Smooth muscle cell of the brain vasculature (primary cell): ENCODE measurements around the gene CCDC63.
"Not testable (repeated sequence)": the region's sequence is repeated elsewhere in the genome, so short reads cannot be mapped to it uniquely, and the experiment has no call there.

ENCODE experiments used
- DNase-seq: peaks from one replicate; pipeline ENCODE4 v3.0.0-alpha.2; 2012; ENCODE audit warnings: low read depth, low spot score

CCDC63 gene

DNA sequence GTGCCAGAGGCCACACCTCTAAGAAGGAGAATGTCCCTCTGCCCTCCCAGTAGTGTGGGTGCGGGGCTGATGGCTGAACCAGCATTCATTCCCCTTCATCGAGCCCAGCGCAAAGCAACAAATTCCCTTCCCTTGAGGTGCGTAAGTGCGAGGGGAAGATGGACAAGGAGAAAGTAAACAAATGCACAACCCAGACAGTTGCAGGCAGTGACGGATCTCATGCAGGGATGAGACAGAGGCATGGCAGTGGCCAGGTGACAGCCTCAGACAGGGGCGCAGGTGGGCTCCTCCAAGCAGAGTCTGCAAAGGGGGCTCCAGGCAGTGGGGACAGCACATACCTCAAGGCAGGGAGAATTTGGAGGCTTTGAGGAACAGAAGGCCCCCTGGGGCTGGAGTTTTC, 75.9 kb downstream of the CCDC63 start:
- DNase-seq: no peak

DNA sequence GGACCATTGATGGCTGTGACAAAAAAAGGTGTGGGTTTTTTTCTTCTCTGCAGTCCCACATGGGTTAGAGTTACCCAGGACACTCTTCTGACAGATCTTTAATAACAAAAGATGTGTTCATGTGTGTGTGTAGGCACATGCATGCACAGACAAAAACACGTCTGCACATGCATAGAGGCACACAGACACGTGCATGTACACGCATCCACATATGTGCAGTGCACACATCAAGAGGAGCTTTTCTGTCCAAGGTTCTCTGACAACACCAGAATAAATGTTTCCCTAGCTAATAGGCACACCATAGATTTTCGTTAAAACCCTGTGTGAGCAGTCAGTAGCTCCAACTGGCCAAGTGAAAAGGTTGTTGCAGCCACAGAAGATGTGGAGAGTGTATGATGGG, 76.4 kb downstream of the CCDC63 start:
- DNase-seq: no peak

DNA sequence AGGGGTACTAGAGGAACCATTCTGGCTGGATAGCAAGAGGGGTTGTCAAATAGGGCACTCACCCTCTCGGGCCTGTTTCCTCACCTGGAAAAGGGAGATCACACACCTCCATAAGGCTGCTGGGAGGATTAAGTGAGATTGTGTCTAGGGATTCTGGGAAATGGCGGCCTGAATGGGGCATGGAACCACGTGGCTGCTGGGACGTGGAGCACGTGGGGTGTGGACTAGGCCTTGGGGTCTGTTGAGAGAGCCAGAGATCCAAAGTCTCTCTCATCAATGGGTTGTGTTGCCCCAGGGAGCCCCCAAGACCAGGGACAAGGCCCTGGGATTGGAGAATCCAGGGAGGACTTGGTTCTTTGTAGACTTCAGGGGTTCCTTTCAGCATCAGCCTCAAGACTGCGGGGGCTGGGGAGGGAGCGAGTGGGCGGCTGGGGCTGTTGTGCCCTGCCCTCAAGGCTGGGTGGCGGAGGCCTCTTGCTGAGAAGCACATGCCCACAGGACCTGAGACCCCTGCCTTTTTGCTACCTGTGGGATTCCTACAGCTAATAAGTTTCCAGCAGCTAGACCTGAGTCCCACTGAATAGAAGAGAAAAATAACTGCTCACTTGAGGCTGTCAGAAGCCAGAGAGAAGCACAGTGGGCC, 77.0 kb downstream of the CCDC63 start:
- no peak for DNase-seq

DNA sequence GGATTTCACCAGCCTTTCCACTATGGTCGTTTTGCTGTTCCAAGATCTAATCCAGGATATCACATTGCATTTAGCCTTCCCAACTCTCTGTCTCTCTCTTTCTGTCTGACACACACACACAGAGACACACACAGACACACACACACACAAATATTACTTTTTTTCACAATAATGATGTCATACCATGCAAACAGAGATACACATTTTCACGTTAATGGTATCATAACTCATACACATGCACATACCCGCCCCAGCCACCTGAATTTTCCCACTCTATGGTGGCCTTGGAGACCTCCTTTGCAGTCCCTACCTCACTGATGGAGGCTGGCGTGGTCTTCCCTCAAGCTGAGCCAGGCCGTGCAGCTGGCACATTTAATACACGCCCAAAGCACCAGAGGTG, 80.8 kb downstream of the CCDC63 start:
- no peak for DNase-seq

DNA sequence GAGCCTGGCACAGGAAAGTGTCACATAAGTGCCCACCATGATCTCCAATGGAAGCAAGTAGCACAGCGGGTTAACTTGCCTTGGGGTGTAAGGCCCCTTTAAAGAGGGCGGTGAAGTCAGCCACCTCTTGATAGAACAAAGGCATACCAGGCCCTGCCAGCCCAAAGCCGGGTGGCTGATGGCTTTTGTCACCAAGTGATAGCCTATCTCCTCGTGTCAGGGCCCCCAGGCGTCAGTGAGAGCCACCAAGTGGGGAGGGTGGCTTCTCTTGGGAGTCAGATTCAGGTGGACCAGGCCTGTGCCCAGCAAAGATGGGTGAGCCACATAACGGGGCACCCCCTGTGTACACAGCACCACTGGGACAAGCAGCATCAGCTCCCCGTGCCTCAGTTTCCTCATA, 81.9 kb downstream of the CCDC63 start:
- no peak for DNase-seq

DNA sequence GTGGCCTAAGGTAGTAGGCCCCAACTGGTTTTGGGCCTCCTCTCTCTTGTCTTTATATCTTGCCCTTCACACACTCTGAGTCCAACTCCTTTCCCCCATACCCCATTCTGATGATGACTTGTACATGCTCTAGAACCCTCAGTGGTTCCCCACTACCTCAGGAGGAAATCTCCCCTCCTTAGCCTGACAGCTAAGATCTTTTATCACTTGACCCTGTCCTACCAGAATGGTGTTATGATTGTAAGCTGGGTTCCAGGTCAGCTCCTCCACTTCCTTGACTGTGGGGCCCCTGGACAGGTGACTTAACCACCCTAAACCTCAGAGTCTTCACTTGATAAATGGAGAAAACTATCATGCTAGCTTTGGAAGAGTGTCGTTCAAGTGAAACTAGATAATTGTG, 83.0 kb downstream of the CCDC63 start:
- DNase-seq: no peak

DNA sequence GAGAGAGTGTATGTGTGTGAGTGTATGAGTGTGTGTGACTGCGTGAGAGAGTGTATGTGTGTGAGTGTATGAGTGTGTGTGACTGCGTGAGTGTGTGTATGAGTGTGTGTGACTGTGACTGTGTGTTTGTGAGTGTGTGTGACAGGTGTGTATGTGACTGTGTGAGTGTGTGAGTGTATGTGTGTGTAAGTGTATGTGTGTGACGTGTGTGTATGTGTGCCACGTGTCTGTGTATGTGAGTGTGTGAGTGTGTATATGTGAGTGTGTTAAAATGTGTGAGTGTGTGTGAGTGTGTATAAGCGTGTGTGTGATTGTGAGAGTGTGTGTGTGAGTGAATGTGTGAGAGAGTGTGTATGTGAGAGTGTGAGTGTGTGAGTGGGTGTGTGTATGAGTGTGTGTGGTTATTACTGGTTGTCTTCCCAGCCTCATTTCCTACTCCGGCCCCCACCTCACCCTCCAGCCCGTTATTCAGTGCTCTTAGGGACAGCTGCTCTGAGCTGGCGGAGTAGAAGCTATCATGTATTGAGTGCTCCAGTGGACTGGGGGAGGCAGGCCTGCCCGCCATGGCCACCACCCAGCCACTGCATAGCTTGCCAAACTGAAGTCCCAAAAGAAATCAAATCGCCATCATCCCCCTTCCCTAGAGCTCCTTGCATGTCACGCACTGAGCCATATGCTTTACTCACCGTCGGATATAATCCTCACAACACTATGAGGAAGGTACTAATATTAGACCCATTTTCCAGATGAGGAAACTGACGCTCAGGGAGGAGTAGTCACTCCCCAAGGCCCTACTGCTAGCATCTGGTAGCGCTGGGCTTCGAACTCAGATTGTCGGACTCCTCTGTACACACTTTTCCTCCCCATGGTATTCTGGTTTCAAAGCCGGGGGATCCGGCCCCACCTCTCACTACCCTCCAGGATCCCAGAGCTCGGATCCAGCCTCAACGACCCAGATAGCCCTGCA, 83.8 kb downstream of the CCDC63 start:
- DNase-seq: no peak

DNA sequence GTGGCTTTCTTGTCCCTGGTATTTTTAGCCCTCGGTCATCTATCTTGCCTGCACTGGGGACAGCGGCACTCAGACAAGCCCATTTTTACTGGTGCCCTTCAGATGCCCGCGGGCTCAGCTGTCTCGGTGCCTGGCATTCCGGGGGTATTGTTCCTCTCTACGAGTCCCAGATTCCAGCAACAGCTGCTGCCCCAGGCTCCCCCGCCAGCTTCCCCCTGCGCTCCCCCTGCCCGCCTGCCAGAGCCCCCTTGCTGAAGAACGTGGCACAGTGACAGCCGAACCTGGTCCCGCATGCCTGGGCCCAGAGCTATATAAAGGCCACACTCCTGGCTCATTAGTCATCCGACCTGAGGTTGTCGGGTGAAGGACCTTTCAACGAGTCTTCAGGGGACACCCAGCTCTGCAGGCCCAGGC, 84.5 kb downstream of the CCDC63 start:
- no peak for DNase-seq

DNA sequence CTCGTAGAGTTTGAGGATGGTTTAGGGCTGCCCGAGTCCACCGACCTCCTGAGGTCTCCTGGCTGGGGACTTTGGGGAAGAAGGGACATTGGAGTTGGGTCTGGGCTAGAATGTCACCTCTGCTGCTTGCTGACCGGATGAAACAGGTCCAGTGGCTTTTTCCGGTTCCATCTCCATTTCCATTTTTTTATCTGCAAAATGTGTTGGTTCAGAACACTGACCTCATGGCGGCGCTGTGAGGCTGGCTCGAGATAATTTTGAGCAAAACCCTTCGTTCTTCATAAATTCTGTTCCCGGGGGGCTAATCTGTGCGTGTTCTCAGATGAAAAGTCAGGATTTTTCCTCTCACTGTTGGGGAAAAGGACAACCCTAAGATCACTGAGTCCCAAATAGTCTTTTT, 85.3 kb downstream of the CCDC63 start:
- DNase-seq: no peak

DNA sequence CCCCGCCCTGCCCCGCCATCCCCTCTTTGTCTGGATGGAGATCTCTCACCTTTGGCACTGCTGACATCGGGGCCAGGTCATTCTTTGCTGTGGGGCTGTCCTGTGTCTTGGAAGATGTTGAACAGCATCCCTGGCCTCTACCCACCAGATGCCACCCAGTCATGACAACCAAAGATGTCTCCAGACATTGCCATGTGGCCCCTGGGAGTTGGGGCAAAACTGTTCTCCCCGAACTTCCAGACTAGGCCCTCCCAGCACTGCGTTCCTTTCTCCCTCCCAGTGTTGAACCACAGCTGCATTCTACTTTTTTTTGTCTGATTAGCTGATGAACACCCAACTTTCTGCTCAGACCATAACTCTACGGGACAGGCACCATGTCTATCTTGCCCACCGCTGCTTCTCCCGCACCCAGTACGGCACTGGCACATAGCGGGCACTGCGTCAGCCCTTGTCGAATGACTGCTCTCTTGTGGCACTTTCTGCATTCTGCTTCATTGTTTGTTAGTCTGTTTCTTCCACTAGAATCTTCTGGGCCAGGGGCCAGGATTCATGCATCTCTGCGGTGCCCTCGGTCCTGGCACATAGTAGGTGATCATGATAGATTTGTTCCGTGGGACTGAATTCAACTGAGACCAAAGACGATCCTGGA, 86.7 kb downstream of the CCDC63 start:
- DNase-seq: no peak

DNA sequence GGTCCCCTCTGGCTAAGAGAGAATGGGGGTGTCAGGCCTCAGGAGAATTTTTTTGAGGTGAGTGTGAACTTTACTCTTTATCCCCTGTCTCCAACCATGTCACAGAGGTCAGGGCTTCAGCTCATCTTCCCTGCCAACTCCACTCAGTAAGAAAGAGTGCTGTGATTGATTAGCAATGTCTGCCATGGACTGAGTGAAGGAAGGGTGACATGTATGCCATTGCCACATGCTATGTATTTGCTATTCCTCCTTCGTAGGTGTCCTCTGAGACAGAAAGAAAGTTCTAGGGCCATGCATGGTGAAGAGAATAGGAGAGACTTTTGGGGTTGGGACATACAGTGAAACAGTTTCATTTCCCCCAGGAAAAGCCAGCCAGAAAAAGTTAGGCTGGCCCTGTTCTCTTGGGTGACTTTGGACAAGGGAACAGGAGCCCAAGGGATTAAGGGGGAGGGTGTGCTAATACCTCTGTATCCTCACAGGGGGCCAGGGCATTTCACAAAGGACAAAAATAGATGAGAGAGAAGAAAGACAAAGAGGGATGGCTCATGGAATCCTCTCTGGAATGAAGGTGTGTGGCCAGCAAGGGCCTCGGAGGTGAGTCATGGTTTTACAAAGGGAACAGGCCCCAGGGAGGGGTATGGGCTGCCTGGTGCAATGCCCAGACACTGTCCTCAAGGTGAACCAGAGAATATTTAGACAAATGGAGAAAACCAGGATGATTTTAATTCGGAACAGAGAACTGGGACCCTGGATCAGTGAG, 87.5 kb downstream of the CCDC63 start:
- DNase-seq: no peak

DNA sequence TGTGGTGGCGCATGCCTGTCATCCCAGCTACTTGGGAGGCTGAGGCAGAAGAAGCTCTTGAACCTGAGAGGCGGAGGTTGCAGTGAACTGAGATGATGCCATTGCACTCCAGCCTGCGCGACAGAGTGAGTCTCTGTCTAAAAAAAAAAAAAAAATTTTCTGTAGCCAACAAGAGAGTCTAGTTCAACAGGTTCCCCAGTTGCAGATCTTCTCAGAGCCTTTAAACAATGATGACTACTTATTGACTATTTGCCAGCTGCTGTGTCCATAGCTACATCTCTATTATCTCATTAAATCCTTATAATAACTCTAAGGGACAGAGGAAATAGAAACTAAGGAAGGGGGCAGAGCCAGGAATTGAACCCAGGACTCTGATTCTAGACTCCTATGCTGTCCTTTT, 88.8 kb downstream of the CCDC63 start:
- DNase-seq: no peak

DNA sequence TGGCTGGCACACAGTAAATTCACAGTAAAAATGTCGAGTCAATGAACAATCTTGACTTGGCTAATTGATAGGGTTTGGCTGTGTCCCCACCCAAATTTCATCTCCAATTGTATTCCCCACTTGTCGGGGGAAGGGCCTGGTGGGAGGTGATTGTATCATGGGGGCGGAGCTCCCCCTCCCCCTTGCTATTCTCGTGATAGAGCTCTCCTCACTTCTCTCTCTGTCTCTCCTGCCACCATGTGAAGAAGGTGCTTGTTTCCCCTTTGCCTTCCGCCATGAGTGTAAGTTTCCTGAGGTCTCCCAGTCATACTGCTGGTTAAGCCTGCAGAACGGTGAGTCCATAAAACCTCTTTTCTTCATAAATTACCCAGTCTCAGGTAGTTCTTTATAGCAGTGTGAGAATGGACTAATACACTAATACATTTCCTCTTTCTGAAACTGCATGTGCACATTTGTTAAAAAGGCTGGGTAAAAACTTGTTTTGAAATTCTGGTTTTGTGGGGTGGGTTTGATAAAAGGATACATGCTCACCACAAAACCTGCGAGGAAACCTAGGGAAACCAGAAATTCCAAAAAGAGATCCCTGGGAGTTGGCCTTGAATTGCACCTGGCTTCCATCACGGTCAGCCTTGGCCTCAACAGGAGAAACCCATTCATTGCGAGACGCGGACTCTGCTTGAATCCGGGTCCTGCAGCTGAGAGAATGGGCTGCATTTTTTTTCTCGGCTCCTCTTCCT, 89.7 kb downstream of the CCDC63 start:
- no peak for DNase-seq

DNA sequence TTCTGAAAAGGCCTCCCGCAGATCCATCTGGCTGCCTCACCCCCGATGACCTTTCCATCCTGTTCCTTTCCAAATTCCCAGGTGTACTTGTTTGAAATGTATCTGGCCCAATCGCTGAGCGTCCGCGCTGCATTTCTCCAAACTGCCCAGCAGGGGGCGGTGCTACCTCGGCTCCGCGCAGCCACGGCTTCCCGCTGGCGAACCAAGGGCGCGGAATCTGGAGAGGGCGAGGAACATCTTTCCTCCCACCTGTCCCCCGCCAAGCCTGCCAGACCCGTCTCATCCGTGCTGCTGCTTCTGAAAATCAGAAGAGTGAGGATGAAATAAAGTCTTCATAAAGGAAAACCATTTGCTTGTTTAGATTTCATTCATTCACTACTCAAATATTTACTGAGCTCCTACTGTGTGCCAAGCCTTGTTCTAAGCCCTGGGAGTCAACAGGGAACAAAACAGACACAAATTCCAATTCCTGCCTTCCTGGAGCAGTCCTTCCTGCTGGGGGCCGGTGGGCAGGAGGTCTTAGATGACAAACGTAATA, 90.4 kb downstream of the CCDC63 start:
- DNase-seq: no peak

DNA sequence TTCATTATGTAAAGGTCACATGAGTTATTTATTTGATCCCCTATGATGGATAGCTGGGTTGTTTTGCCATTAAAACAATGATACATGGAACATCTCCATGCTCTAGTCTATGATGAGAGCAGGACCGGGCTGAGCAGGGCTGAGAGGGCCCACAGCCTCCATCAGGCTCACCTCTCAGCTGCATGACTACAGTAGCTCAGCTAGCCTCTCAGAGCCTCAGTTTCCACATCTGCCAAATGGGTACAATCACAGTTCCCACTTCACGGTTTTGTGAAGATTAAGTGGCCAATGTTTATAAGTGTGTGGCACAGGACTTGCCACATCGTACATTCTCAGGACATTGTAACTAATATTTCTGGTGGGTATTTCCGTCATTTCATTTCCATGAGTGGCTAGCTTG, 93.5 kb downstream of the CCDC63 start:
- DNase-seq: no peak

DNA sequence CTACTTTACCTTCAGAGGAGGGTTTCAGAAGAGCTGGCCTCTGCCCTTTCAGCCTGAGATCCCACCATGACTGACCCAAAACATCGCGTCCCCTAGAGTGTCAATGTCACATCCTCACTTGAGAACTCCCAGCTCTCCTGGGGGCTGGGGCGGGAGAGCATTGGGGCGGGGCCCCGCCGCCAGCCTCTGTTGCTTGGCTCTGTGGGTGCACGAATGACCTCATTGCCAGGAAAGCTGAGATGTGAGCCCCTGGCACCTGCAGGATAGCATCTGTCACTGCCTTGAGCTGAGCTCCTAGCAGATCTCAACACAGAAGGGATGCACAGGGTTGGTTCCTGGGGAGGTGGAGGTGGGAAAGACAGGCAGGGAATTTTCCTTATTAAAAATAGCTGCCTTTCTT, 94.1 kb downstream of the CCDC63 start:
- no peak for DNase-seq

DNA sequence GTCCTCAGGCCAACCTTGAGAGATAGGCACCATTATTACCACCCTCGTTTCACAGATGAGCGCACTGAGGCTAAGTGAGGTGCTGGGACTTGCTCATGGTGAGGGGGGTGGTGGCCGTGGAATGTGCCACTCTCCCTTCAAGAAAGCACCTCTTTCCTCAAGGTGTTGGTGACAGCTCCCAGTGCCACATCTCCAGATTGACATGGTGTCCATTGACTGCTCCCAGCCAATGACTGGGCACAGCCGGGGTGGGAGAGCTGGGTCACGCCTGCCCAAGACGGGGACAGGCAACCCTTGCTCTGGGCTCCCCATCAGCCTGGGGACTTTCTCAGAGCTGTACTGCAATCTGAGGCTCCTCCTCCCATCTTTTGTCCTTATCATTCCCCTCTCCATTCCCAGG, 94.6 kb downstream of the CCDC63 start:
- DNase-seq: no peak

DNA sequence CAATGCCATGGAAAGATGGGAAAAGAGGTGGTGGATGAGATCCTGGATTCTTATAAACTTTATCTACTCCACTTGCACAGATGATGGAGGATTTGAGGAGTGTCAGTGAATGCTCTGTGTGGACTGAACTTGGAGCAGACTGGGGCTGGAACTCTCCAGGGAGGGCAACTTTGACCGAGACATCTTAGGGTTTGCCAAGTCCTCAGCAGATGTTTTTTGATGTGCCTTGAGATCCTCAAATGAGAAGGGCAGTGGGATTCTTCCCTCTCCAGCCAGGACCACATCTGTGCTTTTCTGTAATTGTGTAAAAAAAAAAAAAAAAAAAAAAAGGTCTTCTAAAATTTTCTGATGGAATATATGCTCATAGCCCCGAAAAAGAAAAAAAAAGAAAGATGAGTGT, 96.6 kb downstream of the CCDC63 start:
- DNase-seq: no peak

DNA sequence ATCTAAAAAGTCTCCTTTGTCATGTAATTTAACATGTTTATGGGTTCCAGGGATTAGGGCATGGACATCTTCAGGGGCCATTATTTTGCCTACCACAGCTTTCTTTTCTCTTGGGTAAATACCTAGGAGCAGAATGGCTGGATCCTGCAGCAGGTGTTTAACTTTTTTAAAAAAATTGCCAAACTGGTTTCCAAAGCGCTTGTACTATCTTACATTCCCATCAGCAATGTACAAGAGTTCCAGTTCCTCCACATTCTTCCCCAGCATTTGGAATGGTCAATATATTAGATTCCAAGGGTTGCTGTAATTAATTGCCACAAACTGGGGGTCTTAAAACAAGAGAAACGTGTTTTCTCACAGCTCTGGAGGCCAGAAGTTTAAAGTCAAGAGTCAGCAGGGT, 101.3 kb downstream of the CCDC63 start:
- DNase-seq: no peak

DNA sequence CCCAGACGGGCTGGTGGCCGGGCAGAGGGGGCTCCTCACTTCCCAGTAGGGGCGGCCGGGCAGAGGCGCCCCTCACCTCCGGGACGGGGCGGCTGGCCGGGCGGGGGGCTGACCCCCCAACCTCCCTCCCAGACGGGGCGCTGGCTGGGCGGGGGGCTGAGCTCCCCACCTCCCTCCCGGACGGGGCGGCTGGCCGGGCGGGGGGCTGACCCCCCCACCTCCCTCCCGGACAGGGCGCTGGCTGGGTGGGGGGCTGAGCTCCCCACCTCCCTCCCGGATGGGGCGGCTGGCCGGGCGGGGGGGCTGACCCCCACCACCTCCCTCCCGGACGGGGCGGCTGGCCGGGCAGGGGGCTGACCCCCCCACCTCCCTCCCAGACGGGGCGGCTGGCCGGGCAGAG, 103.7 kb downstream of the CCDC63 start:
- not testable (repeated sequence) for DNase-seq

DNA sequence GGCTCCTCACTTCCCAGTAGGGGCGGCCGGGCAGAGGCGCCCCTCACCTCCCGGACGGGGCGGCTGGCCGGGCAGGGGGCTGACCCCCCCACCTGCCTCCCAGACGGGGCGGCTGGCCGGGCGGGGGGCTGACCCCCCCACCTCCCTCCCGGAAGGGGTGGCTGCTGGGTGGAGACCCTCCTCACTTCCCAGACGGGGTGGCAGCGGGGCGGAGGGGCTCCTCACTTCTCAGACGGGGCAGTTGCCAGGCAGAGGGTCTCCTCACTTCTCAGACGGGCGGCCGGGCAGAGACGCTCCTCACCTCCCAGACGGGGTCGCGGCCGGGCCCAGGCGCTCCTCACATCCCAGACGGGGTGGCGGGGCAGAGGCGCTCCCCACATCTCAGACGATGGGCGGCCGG, 104.1 kb downstream of the CCDC63 start:
- DNase-seq: not testable (repeated sequence)
